Prostate gland (tissue), 2 donors: Measurements from ENCODE around the gene TBX10.

ENCODE experiments used
- POLR2A ChIP-seq: fragments of 450-650 bp; IDR thresholded peaks from one replicate; pipeline ENCODE4 v1.6.1; 2016; ENCODE audit warnings: antibody characterized with exemption, mild to moderate bottlenecking
- TF ChIP-seq, protein P1 (sequence below), 4 experiments: fragments of 200-600 bp in 2 of 4; fragments of 450-650 bp in 2 of 4; sonication (generic) in 2 of 4; IDR thresholded peaks; 1 replicate in 3 of 4; 2 replicates in 1 of 4; pipeline ENCODE4 v1.5.1; 2016 to 2019; ENCODE audit warnings: antibody characterized with exemption in 4 of 4, mild to moderate bottlenecking in 2 of 4, moderate library complexity in 2 of 4

DNA sequence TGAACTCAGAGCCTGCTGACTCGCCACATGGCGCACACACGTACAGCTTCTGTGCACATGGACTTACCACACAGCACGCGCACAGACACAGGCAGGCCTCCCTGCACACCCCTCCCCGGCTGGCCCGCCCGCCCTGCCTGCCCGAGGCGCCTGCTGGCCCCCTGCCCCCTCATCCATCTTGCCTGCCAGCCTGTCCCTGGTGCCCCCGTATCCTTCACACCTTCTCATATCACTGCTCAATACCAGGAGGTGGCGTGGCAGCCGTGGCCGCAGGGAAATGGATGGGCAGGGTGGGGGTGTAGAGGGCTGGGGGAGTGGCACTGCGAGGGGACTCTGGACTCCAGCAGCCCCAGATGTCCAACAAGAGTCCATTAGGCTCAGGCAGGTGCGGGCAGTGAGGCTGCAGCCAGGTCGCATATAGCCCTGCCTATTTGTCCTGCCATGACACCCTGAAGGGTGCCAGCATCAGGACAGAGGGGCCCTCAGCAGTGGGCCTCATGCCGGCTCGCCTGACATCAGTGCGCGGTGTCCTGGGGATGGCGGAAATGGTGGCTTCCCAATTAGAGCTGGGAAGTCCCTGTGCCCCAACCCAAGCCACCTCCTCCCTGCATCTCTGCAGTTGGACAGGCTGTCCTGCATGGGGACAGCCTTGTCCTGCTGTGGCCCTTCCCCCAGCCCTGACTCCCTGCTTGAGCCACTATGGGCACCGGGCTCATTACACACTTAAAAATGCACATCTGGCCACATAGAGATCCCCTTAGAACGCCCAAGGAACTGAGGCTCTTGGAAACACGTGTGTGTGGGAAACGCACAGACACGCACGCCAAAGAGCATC is 2.0 kb upstream of the TBX10 start:
- no peak for TF ChIP-seq POLR2A
- TF ChIP-seq, protein P1, sequence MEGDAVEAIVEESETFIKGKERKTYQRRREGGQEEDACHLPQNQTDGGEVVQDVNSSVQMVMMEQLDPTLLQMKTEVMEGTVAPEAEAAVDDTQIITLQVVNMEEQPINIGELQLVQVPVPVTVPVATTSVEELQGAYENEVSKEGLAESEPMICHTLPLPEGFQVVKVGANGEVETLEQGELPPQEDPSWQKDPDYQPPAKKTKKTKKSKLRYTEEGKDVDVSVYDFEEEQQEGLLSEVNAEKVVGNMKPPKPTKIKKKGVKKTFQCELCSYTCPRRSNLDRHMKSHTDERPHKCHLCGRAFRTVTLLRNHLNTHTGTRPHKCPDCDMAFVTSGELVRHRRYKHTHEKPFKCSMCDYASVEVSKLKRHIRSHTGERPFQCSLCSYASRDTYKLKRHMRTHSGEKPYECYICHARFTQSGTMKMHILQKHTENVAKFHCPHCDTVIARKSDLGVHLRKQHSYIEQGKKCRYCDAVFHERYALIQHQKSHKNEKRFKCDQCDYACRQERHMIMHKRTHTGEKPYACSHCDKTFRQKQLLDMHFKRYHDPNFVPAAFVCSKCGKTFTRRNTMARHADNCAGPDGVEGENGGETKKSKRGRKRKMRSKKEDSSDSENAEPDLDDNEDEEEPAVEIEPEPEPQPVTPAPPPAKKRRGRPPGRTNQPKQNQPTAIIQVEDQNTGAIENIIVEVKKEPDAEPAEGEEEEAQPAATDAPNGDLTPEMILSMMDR (IDR thresholded peaks at IDR 0.05) = no peak
